HUES48 (cell line): ENCODE results near the gene SLC39A13.
"Not testable (repeated sequence)": the region's sequence is repeated elsewhere in the genome, so short reads cannot be mapped to it uniquely, and the experiment has no call there.

Experiments
- H3K27ac ChIP-seq: one replicate; pipeline ENCODE4 v1.7.0; 2013; ENCODE audit warnings: low read depth, low read length, inconsistent platforms
- H3K27me3 ChIP-seq: 2 replicates; pipeline ENCODE4 v1.6.1; 2013; ENCODE audit warnings: mild to moderate bottlenecking, low read length; ENCODE audit not compliant: control insufficient read depth, insufficient read depth
- H3K36me3 ChIP-seq: 2 replicates; pipeline ENCODE4 v1.6.1; 2013; ENCODE audit warnings: low read length; ENCODE audit not compliant: control insufficient read depth, insufficient read depth
- H3K4me1 ChIP-seq: 2 replicates; pipeline ENCODE4 v1.6.1; 2013; ENCODE audit warnings: mild to moderate bottlenecking, low read length; ENCODE audit not compliant: control insufficient read depth, insufficient read depth
- H3K4me3 ChIP-seq: 2 replicates; pipeline ENCODE4 v1.5.1; 2013; ENCODE audit warnings: mild to moderate bottlenecking, low read depth, low read length
- H3K9ac ChIP-seq: 2 replicates; pipeline ENCODE4 v1.6.1; 2013; ENCODE audit warnings: mild to moderate bottlenecking, low read depth, low read length, moderate library complexity
- H3K9me3 ChIP-seq: 2 replicates; pipeline ENCODE4 v1.6.1; 2013; ENCODE audit warnings: low read length; ENCODE audit not compliant: control insufficient read depth, insufficient read depth

Gene SLC39A13

GRCh38 chr11:47445840-47446239 lies 37.5 kb downstream of the SLC39A13 start:
- Histone ChIP-seq H3K27ac (no peak overlapping the region), H3K27me3 (no peaks in the 10 kb centered on the region), H3K4me1 (no peaks in the 10 kb centered on the region), H3K4me3 (no peak overlapping the region), H3K36me3 (no peaks in the 10 kb centered on the region), H3K9me3 (no peaks in the 10 kb centered on the region), H3K9ac (no peak overlapping the region)

GRCh38 chr11:47446833-47447232 lies 38.4 kb downstream of the SLC39A13 start:
- no peaks in the 10 kb centered on the region for H3K4me1 ChIP-seq
- H3K9ac ChIP-seq: no peak overlapping the region
- no peaks in the 10 kb centered on the region for H3K27me3 ChIP-seq
- H3K36me3 ChIP-seq: no peaks in the 10 kb centered on the region
- no peak overlapping the region for H3K4me3 ChIP-seq
- no peaks in the 10 kb centered on the region for H3K9me3 ChIP-seq
- H3K27ac ChIP-seq: no peak overlapping the region

GRCh38 chr11:47447906-47448305 lies 39.5 kb downstream of the SLC39A13 start:
- Histone ChIP-seq H3K27me3 (no peaks in the 10 kb centered on the region), H3K9ac (no peak overlapping the region), H3K27ac (no peak overlapping the region), H3K4me1 (no peaks in the 10 kb centered on the region), H3K4me3 (no peak overlapping the region), H3K36me3 (no peaks in the 10 kb centered on the region), H3K9me3 (no peaks in the 10 kb centered on the region)

- Histone ChIP-seq H3K27ac (no peak within 1 kb of the TSS), H3K4me1 (no peaks in the 10 kb centered on the region), H3K36me3 (no peaks in the 10 kb centered on the region), H3K4me3 (no peak within 1 kb of the TSS), H3K27me3 (no peaks in the 10 kb centered on the region), H3K9ac (no peak within 1 kb of the TSS), H3K9me3 (no peaks in the 10 kb centered on the region)
Measured at GRCh38 chr11:47448566-47449427, 40.4 kb downstream of the SLC39A13 start, which contains the start of gene RAPSN. RAPSN (minus strand) TSS chr11:47449136; CDS start chr11:47448964, 172 bp downstream.

GRCh38 chr11:47449541-47449940 lies 41.2 kb downstream of the SLC39A13 start:
- Histone ChIP-seq H3K36me3 (no peaks in the 10 kb centered on the region), H3K27ac (no peak overlapping the region), H3K9ac (no peak overlapping the region), H3K4me3 (no peak overlapping the region), H3K9me3 (no peaks in the 10 kb centered on the region), H3K4me1 (no peaks in the 10 kb centered on the region), H3K27me3 (no peaks in the 10 kb centered on the region)

- Histone ChIP-seq H3K36me3 (no peaks in the 10 kb centered on the region), H3K27me3 (no peaks in the 10 kb centered on the region), H3K4me3 (no peak overlapping the region), H3K9ac (no peak overlapping the region), H3K4me1 (no peaks in the 10 kb centered on the region), H3K9me3 (no peaks in the 10 kb centered on the region), H3K27ac (no peak overlapping the region)
Measured at GRCh38 chr11:47451436-47451835, 43.0 kb downstream of the SLC39A13 start.

GRCh38 chr11:47451990-47452389 lies 43.6 kb downstream of the SLC39A13 start:
- Histone ChIP-seq H3K27me3 (no peaks in the 10 kb centered on the region), H3K4me3 (no peak overlapping the region)

GRCh38 chr11:47453365-47453764 lies 45.0 kb downstream of the SLC39A13 start:
- Histone ChIP-seq H3K9ac (no peak overlapping the region), H3K4me3 (no peak overlapping the region), H3K4me1 (no peaks in the 10 kb centered on the region), H3K27me3 (no peaks in the 10 kb centered on the region), H3K27ac (no peak overlapping the region), H3K9me3 (no peaks in the 10 kb centered on the region), H3K36me3 (no peaks in the 10 kb centered on the region)

More at GRCh38 chr11:47451990-47452389, 43.6 kb downstream of the SLC39A13 start:
- H3K9me3 ChIP-seq: no peaks in the 10 kb centered on the region
- H3K27ac ChIP-seq: no peak overlapping the region
- H3K4me1 ChIP-seq: no peaks in the 10 kb centered on the region
- no peaks in the 10 kb centered on the region for H3K36me3 ChIP-seq
- no peak overlapping the region for H3K9ac ChIP-seq

- H3K4me3 ChIP-seq, H3K9ac ChIP-seq, H3K27ac ChIP-seq, H3K27me3 ChIP-seq, H3K36me3 ChIP-seq, H3K9me3 ChIP-seq, H3K4me1 ChIP-seq: not testable (repeated sequence)
Measured at GRCh38 chr11:47454258-47454671, 45.9 kb downstream of the SLC39A13 start.

- Histone ChIP-seq H3K27me3 (no peaks in the 10 kb centered on the region), H3K36me3 (peaks cover 16% of the 10 kb centered on the region), H3K4me1 (peaks cover 7% of the 10 kb centered on the region; the same call in 1 of the 2 replicates), H3K4me3 (no peak overlapping the region), H3K9me3 (no peaks in the 10 kb centered on the region), H3K9ac (no peak overlapping the region), H3K27ac (no peak overlapping the region)
Measured at GRCh38 chr11:47460571-47461235, 52.3 kb downstream of the SLC39A13 start.

GRCh38 chr11:47461876-47462275 lies 53.5 kb downstream of the SLC39A13 start:
- Histone ChIP-seq H3K4me3 (no peak overlapping the region), H3K36me3 (peaks cover 16% of the 10 kb centered on the region), H3K27me3 (no peaks in the 10 kb centered on the region), H3K9me3 (no peaks in the 10 kb centered on the region), H3K27ac (no peak overlapping the region), H3K4me1 (peaks cover 7% of the 10 kb centered on the region; the same call in 1 of the 2 replicates), H3K9ac (no peak overlapping the region)
